ENCODE results near the gene CD82.

The CD82 gene

DNA sequence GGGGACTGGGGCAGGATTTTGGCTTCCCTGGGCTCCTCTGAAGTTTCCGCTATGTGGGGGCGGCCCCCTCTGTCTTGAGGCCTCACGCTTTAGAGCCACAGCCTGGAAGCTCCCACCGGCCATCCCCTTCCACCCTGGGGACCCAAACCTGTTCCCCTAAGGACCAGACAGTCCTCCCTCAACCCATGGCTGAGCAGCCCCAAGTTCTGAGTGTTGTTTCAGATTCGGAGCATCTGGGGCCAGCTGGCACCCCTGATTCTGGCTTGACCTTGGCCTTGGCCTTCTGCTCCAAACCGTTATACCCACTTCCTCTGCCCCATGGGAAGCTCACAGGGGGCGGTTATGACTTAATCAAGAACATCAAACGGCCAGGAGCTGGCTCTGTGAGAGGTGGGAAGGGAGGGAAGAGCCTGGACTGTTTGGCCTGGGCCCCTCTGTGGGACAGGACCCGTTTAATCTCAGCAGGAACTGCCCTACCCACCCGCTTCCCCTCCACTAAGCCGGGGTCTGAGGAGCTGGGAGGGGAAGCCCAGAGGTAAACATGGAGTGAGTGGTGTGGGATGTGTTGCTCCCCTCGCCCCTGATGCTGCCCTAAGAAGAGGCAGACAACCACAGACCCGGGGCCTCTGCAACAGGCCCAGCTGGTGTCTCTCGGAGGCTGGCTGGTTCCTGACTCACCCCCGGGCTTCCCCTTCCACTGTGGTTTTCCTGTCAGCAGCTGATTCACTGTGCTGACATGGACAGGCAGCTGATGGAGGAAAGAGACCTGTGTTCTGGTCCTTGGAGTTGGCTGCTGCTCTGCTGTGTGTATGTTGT, 3.4 kb downstream of the CD82 start:
- no peaks in the 10 kb centered on the region for H3K9me2 ChIP-seq (replicated peaks; ENCODE audit: control insufficient read depth, low read length)
- peaks cover 25% of the 10 kb centered on the region for H3K4me1 ChIP-seq (ENCODE audit: control insufficient read depth, low read length)
- no peak for TF ChIP-seq EZH2phosphoT487 (IDR thresholded peaks at IDR 0.05; ENCODE audit: borderline replicate concordance, low read length)
- TF ChIP-seq, protein P1, sequence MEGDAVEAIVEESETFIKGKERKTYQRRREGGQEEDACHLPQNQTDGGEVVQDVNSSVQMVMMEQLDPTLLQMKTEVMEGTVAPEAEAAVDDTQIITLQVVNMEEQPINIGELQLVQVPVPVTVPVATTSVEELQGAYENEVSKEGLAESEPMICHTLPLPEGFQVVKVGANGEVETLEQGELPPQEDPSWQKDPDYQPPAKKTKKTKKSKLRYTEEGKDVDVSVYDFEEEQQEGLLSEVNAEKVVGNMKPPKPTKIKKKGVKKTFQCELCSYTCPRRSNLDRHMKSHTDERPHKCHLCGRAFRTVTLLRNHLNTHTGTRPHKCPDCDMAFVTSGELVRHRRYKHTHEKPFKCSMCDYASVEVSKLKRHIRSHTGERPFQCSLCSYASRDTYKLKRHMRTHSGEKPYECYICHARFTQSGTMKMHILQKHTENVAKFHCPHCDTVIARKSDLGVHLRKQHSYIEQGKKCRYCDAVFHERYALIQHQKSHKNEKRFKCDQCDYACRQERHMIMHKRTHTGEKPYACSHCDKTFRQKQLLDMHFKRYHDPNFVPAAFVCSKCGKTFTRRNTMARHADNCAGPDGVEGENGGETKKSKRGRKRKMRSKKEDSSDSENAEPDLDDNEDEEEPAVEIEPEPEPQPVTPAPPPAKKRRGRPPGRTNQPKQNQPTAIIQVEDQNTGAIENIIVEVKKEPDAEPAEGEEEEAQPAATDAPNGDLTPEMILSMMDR (IDR thresholded peaks at IDR 0.05; ENCODE audit: low read depth, low read length, poor library complexity, severe bottlenecking) = no peak
- H3K9me3 ChIP-seq (ENCODE audit: control insufficient read depth, insufficient read depth, low read length) = no peaks in the 10 kb centered on the region
- H3K4me2 ChIP-seq (ENCODE audit: low read length) = no peak overlapping the region
- H3K79me2 ChIP-seq (ENCODE audit: control insufficient read depth, low read length) = no peaks in the 10 kb centered on the region
- H4K20me1 ChIP-seq (ENCODE audit: control insufficient read depth, insufficient read depth, low read depth, low read length) = no peaks in the 10 kb centered on the region
- H3K36me3 ChIP-seq (ENCODE audit: control insufficient read depth, low read length) = no peaks in the 10 kb centered on the region
- no peak overlapping the region for H3K27ac ChIP-seq (ENCODE audit: low read depth, low read length)
- H3K4me3 ChIP-seq (ENCODE audit: low read length) = no peak overlapping the region
- H3K27me3 ChIP-seq (ENCODE audit: control insufficient read depth, low read length) = peaks cover 28% of the 10 kb centered on the region
- no peaks in the 10 kb centered on the region for H3F3A ChIP-seq (ENCODE audit: control insufficient read depth, insufficient read depth)

DNA sequence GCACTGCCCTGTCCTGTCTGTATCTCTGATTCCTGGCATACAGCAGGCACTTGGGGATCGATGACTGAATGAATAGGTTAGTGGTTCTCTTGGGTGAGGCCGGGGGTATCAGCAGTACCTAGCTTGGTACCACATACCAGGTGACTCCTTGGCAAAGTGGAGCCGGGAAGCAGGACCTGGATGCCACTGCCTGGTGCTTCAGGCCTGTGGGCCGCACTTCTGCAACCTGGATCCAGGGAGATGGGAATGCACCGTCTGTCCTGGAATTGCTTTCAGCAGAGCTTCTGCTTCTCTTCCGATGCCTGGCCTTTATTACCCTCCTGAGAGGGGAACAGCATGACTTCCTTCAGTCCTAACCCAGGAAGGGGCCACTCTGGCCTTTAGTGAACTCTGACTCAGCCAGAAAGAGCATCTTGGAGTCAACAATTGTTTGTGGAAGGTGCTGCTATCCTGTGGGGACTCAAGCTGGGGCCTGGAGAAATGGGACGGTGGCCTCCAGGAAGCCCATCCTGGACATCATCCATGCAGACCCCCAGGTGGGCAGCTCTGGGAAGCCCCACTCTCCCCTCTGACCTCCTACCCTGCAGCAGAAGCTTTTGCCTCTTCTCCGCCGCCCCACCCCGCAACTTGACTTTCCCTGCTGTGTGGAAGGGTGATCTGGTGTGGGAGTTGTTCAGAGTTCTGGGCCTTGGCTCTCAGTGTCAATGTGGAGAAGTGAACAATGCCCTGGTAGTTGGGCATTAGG, 5.1 kb downstream of the CD82 start:
- Histone ChIP-seq H3K4me3 (ENCODE audit: low read length) (no peak overlapping the region), H3K27ac (ENCODE audit: low read depth, low read length) (no peak overlapping the region), H4K20me1 (ENCODE audit: control insufficient read depth, insufficient read depth, low read depth, low read length) (no peaks in the 10 kb centered on the region), H3K27me3 (ENCODE audit: control insufficient read depth, low read length) (peaks cover 16% of the 10 kb centered on the region), H3K9me2 (replicated peaks; ENCODE audit: control insufficient read depth, low read length) (no peaks in the 10 kb centered on the region), H3K4me2 (ENCODE audit: low read length) (no peak overlapping the region), H3K79me2 (ENCODE audit: control insufficient read depth, low read length) (no peaks in the 10 kb centered on the region), H3K9me3 (ENCODE audit: control insufficient read depth, insufficient read depth, low read length) (no peaks in the 10 kb centered on the region), H3K4me1 (ENCODE audit: control insufficient read depth, low read length) (peaks cover 17% of the 10 kb centered on the region), H3K36me3 (ENCODE audit: control insufficient read depth, low read length) (no peaks in the 10 kb centered on the region), H3F3A (ENCODE audit: control insufficient read depth, insufficient read depth) (no peaks in the 10 kb centered on the region)
- TF ChIP-seq, protein P1 (IDR thresholded peaks at IDR 0.05; ENCODE audit: low read depth, low read length, poor library complexity, severe bottlenecking) = no peak
- no peak for TF ChIP-seq EZH2phosphoT487 (IDR thresholded peaks at IDR 0.05; ENCODE audit: borderline replicate concordance, low read length)

DNA sequence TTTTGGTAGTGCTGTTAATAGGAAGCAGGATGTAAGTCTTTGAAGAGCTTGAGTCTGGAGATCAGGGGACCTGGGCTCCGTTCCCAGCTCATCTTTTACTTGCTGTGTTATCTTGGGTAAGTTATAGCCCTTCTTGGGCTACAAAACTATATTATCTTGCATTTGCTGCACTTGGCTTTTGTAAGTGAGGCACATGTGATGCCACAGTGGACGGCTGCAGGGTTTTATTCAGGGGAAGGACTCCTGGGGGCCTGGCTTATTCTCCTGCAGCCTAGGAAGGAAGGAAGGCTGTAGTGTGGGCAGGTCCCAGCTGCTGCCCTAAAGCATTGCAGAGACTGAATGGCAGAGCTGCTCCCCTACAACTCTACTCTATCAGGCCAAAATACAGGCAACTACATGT, 6.4 kb downstream of the CD82 start:
- Histone ChIP-seq H3K27me3 (ENCODE audit: control insufficient read depth, low read length) (peaks cover 4% of the 10 kb centered on the region), H3K36me3 (ENCODE audit: control insufficient read depth, low read length) (no peaks in the 10 kb centered on the region), H3K79me2 (ENCODE audit: control insufficient read depth, low read length) (no peaks in the 10 kb centered on the region), H3K4me1 (ENCODE audit: control insufficient read depth, low read length) (peaks cover 10% of the 10 kb centered on the region), H3K9me2 (replicated peaks; ENCODE audit: control insufficient read depth, low read length) (no peaks in the 10 kb centered on the region), H3K4me2 (ENCODE audit: low read length) (no peak overlapping the region), H4K20me1 (ENCODE audit: control insufficient read depth, insufficient read depth, low read depth, low read length) (0 out of 2 replicates have a peak, but pooled peaks cover 2% of the 10 kb centered on the region), H3K9me3 (ENCODE audit: control insufficient read depth, insufficient read depth, low read length) (no peaks in the 10 kb centered on the region), H3K27ac (ENCODE audit: low read depth, low read length) (no peak overlapping the region), H3K4me3 (ENCODE audit: low read length) (no peak overlapping the region), H3F3A (ENCODE audit: control insufficient read depth, insufficient read depth) (no peaks in the 10 kb centered on the region)
- TF ChIP-seq, protein P1 (IDR thresholded peaks at IDR 0.05; ENCODE audit: low read depth, low read length, poor library complexity, severe bottlenecking) = no peak
- no peak for TF ChIP-seq EZH2phosphoT487 (IDR thresholded peaks at IDR 0.05; ENCODE audit: borderline replicate concordance, low read length)

Measured in DOHH2 (cell line).